HepG2 (cell line): ENCODE data around the gene ZSCAN23.

Experiments
- ATF3 ChIP-seq: sonication (generic); formaldehyde crosslinking; IDR thresholded peaks from 2 replicates; pipeline ENCODE4 v1.4.0; 2020; ENCODE audit warnings: missing genetic modification reagents
- CREB1 ChIP-seq, 2 experiments: fragments of 450-650 bp in 1 of 2; IDR thresholded peaks; 2 replicates each; pipeline ENCODE4 v1.6.1; 2016 to 2017; ENCODE audit warnings: control low read depth in 1 of 2, mild to moderate bottlenecking in 1 of 2, missing compliant biosample characterization in 1 of 2, missing genetic modification characterization in 1 of 2
- EZH2 ChIP-seq: conservative IDR thresholded peaks from 2 replicates; pipeline ENCODE4 v1.6.1; 2012; ENCODE audit warnings: mild to moderate bottlenecking, low read depth, low read length, moderate library complexity
- FOXP1 ChIP-seq, 2 experiments: fragments of 450-650 bp in 1 of 2; IDR thresholded peaks; 2 replicates each; pipeline ENCODE4 v1.6.1; 2017 to 2018; ENCODE audit warnings: antibody characterized with exemption in 1 of 2
- POLR2A ChIP-seq, 2 experiments: IDR thresholded peaks; 2 replicates each; pipeline ENCODE4 v1.6.1; 2011; ENCODE audit warnings: low read depth in 2 of 2, low read length in 2 of 2, mild to moderate bottlenecking in 1 of 2, moderate library complexity in 1 of 2; ENCODE audit not compliant: insufficient read depth in 1 of 2
- RAD21 ChIP-seq: fragments of 450-650 bp; formaldehyde crosslinking; IDR thresholded peaks from 2 replicates; pipeline ENCODE4 v1.5.0; 2020; ENCODE audit warnings: mild to moderate bottlenecking
- SP1 ChIP-seq, 2 experiments: fragments of 450-650 bp in 1 of 2; sonication (generic) in 1 of 2; formaldehyde crosslinking in 1 of 2; IDR thresholded peaks; 2 replicates each; pipeline versions ENCODE4 v1.4.0 to v1.6.1; 2016 to 2020; ENCODE audit warnings: missing genetic modification reagents in 1 of 2
- ZNF230 ChIP-seq: sonication (generic); formaldehyde crosslinking; IDR thresholded peaks from 2 replicates; pipeline ENCODE4 v1.4.0; 2020; ENCODE audit warnings: mild to moderate bottlenecking, missing genetic modification reagents
- TF ChIP-seq, protein P1 (sequence below): sonication (generic); formaldehyde crosslinking; IDR thresholded peaks from 2 replicates; pipeline ENCODE4 v1.5.0; 2020; ENCODE audit warnings: mild to moderate bottlenecking, missing genetic modification reagents, moderate library complexity

- TF ChIP-seq RAD21 (CRISPR knock-in tag) = no peak
- no peak for TF ChIP-seq SP1 (IDR thresholded peaks at IDR 0.05)
- TF ChIP-seq SP1 (CRISPR knock-in tag; IDR thresholded peaks at IDR 0.05) = no peak
- no peak for TF ChIP-seq CREB1 (IDR thresholded peaks at IDR 0.05)
- TF ChIP-seq CREB1 (CRISPR knock-in tag; IDR thresholded peaks at IDR 0.05) = no peak
- no peak for TF ChIP-seq ATF3
- no peak for TF ChIP-seq EZH2
- no peak for TF ChIP-seq POLR2A (IDR thresholded peaks at IDR 0.05; ENCODE audit: insufficient read depth in 1 of 2, low read depth in 2 of 2, low read length in 2 of 2)
- TF ChIP-seq, protein P1, sequence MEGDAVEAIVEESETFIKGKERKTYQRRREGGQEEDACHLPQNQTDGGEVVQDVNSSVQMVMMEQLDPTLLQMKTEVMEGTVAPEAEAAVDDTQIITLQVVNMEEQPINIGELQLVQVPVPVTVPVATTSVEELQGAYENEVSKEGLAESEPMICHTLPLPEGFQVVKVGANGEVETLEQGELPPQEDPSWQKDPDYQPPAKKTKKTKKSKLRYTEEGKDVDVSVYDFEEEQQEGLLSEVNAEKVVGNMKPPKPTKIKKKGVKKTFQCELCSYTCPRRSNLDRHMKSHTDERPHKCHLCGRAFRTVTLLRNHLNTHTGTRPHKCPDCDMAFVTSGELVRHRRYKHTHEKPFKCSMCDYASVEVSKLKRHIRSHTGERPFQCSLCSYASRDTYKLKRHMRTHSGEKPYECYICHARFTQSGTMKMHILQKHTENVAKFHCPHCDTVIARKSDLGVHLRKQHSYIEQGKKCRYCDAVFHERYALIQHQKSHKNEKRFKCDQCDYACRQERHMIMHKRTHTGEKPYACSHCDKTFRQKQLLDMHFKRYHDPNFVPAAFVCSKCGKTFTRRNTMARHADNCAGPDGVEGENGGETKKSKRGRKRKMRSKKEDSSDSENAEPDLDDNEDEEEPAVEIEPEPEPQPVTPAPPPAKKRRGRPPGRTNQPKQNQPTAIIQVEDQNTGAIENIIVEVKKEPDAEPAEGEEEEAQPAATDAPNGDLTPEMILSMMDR (CRISPR knock-in tag) = no peak
- TF ChIP-seq FOXP1 (IDR thresholded peaks at IDR 0.05) = no peak
- TF ChIP-seq FOXP1 (CRISPR knock-in tag; IDR thresholded peaks at IDR 0.05) = no peak
- TF ChIP-seq ZNF230 = no peak
These were observed 13.5 kb downstream of the ZSCAN23 start for GRCh38 chr6:28429781-28430180.
